ENCODE results near the gene NEDD4. TPM values are rescaled to one million over a fixed set of nuclear protein-coding genes. Genes with fewer than 3 reads are reported as not detected.
"Not testable (repeated sequence)": the region's sequence is repeated elsewhere in the genome, so short reads cannot be mapped to it uniquely, and the experiment has no call there.

Gene NEDD4
- total RNA-seq, 1 experiment from 2014 or later: 56.8 TPM

DNA sequence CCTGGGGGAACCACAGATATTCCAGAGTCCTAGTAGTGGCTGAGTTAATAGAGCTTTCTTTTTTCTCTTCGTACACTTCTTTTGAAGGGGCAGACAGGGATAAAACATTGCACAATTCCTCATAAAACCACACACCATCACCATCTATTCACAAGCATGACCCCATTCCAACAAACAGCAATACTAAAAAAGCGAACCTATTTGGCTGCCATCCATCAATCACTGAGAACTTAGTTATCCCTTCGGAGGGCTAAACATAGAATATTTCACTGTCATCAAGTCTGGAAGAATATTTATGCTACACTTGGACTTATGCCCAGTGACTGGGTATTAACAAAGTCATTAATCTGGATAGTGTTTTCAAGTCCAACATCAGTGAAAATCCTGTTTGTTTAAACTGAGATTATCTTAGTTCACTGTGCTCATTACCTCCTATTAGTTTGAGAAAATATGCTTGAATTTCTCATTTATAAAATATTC, 170.2 kb downstream of the NEDD4 start:
- intact Hi-C loops (cut with micrococcal nuclease; ENCODE audit: unreplicated experiment): no loop called here
- no peaks in the 10 kb centered on the region for H3K9me3 Mint-ChIP-seq (ENCODE audit: low read depth, unreplicated experiment)
- TF ChIP-seq, protein P1, sequence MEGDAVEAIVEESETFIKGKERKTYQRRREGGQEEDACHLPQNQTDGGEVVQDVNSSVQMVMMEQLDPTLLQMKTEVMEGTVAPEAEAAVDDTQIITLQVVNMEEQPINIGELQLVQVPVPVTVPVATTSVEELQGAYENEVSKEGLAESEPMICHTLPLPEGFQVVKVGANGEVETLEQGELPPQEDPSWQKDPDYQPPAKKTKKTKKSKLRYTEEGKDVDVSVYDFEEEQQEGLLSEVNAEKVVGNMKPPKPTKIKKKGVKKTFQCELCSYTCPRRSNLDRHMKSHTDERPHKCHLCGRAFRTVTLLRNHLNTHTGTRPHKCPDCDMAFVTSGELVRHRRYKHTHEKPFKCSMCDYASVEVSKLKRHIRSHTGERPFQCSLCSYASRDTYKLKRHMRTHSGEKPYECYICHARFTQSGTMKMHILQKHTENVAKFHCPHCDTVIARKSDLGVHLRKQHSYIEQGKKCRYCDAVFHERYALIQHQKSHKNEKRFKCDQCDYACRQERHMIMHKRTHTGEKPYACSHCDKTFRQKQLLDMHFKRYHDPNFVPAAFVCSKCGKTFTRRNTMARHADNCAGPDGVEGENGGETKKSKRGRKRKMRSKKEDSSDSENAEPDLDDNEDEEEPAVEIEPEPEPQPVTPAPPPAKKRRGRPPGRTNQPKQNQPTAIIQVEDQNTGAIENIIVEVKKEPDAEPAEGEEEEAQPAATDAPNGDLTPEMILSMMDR (IDR thresholded peaks at IDR 0.05; ENCODE audit: unreplicated experiment): no peak
- no peaks in the 10 kb centered on the region for H3K4me1 Mint-ChIP-seq (ENCODE audit: low read depth, unreplicated experiment)
- no peak overlapping the region for H3K27ac Mint-ChIP-seq (ENCODE audit: unreplicated experiment)
- no peak for DNase-seq
- CTCF ChIA-PET: interaction anchor here (0.5 kb wide), 1 partner anchor 611 kb away, joined by 4 read pairs; no protein-coding TSS in a partner anchor
- no TSS peak for BruUV-seq (replicated peaks)
- H3K36me3 Mint-ChIP-seq (ENCODE audit: insufficient read depth, unreplicated experiment): peaks cover 7% of the 10 kb centered on the region
- H3K27me3 Mint-ChIP-seq (ENCODE audit: unreplicated experiment): no peaks in the 10 kb centered on the region
- no peak overlapping the region for H3K4me3 Mint-ChIP-seq (ENCODE audit: low read depth, unreplicated experiment)

DNA sequence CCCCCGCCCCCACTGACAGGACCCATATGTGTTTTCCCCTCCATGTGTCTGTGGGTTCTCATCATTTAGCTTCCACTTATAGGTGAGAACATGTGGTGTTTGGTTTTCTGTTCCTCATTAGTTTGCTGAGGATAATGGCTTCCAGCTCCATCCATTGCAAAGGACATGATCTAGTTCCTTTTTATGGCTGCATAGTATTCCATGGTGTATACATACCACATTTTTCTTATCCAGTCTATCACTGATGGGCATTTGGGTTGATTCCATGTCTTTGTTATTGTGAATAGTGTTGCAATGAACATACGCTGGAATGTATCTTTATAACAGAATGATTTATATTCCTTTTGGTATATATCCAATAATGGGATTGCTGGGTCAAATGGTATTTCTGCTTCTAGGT, 171.7 kb downstream of the NEDD4 start:
- H3K9me3 Mint-ChIP-seq (ENCODE audit: low read depth, unreplicated experiment); H3K4me1 Mint-ChIP-seq (ENCODE audit: low read depth, unreplicated experiment); H3K27me3 Mint-ChIP-seq (ENCODE audit: unreplicated experiment): not testable (repeated sequence)

DNA sequence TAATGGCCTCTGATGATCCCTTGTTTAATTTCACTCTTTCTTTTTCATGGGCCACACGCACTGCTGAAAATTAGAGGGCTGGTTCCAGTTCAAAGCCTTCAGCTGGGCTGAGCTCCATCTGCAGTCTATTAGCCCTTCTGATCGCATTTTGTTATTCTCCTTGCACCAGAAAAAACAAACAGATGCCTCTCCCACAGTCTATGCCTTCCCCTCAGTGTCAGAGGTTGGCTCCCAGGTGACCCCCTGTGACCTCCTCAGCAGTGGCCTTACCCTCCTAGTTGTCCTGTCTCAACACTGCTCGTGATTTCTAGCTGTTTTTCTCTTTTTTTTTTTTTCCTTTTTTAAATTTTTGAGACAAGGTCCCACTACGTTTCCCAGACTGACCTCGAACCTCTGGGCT, 173.4 kb downstream of the NEDD4 start:
- no peaks in the 10 kb centered on the region for H3K9me3 Mint-ChIP-seq (ENCODE audit: low read depth, unreplicated experiment)
- no peak overlapping the region for H3K27ac Mint-ChIP-seq (ENCODE audit: unreplicated experiment)
- no peak for DNase-seq
- intact Hi-C loops (cut with micrococcal nuclease; ENCODE audit: unreplicated experiment): no loop called here
- BruUV-seq (replicated peaks): no TSS peak
- H3K36me3 Mint-ChIP-seq (ENCODE audit: insufficient read depth, unreplicated experiment): no peaks in the 10 kb centered on the region
- CTCF ChIA-PET: interaction anchor here (0.8 to 1.0 kb wide), 4 partner anchors 11 to 821 kb away, joined by 3 to 4 read pairs (median 4); no protein-coding TSS in a partner anchor
- no peaks in the 10 kb centered on the region for H3K27me3 Mint-ChIP-seq (ENCODE audit: unreplicated experiment)
- no peaks in the 10 kb centered on the region for H3K4me1 Mint-ChIP-seq (ENCODE audit: low read depth, unreplicated experiment)
- TF ChIP-seq, protein P1 (IDR thresholded peaks at IDR 0.05; ENCODE audit: unreplicated experiment): no peak
- H3K4me3 Mint-ChIP-seq (ENCODE audit: low read depth, unreplicated experiment): no peak overlapping the region

More for the DNA sequence above, 171.7 kb downstream of the NEDD4 start:
- H3K4me3 Mint-ChIP-seq (ENCODE audit: low read depth, unreplicated experiment); intact Hi-C loops (cut with micrococcal nuclease; ENCODE audit: unreplicated experiment); H3K27ac Mint-ChIP-seq (ENCODE audit: unreplicated experiment); BruUV-seq (replicated peaks); DNase-seq; H3K36me3 Mint-ChIP-seq (ENCODE audit: insufficient read depth, unreplicated experiment): not testable (repeated sequence)
- CTCF ChIA-PET: interaction anchor here (0.5 to 0.7 kb wide), 2 partner anchors 55 to 97 kb away, joined by 3 to 4 read pairs; no protein-coding TSS in a partner anchor

DNA sequence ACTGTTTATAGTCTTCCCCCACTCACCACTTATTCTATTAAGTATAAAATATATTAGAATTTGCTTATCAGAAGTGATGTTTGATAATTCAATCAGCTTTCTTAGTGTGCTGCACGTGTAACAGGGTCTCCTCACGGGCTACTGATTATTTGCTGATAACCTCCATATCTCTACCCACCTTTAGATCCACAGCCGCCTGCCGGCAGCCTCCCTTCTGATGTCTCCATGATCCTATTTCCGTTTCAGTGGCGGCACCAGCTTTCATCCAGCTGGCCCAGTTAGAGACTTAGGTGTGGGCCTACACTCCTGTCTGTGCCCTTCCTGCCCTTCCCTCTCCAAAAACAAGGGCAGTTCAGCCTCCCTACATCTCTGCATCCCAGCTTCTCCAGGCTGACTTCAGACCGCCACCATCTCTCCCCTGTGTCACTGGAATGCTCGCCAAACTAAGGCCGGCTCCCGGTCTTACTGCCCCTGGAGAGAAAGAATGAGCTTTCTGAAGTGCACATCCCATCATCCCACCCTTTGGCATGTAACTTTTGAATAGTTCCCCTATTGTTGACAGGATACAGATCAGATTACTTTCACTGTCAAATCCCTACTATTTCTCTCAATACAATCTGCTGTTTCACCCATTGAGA, 173.9 kb downstream of the NEDD4 start:
- BruUV-seq (replicated peaks): no TSS peak
- Mint-ChIP-seq H3K27me3 (ENCODE audit: unreplicated experiment) (no peaks in the 10 kb centered on the region), H3K36me3 (ENCODE audit: insufficient read depth, unreplicated experiment) (no peaks in the 10 kb centered on the region), H3K9me3 (ENCODE audit: low read depth, unreplicated experiment) (no peaks in the 10 kb centered on the region), H3K27ac (ENCODE audit: unreplicated experiment) (no peak overlapping the region), H3K4me3 (ENCODE audit: low read depth, unreplicated experiment) (no peak overlapping the region), H3K4me1 (ENCODE audit: low read depth, unreplicated experiment) (no peaks in the 10 kb centered on the region)
- TF ChIP-seq, protein P1 (IDR thresholded peaks at IDR 0.05; ENCODE audit: unreplicated experiment): no peak
- intact Hi-C loops (cut with micrococcal nuclease; ENCODE audit: unreplicated experiment): no loop called here
- no peak for DNase-seq
- CTCF ChIA-PET: interaction anchor here (0.8 to 1.0 kb wide), 3 partner anchors 12 to 191 kb away, joined by 3 to 4 read pairs (median 3); no protein-coding TSS in a partner anchor

DNA sequence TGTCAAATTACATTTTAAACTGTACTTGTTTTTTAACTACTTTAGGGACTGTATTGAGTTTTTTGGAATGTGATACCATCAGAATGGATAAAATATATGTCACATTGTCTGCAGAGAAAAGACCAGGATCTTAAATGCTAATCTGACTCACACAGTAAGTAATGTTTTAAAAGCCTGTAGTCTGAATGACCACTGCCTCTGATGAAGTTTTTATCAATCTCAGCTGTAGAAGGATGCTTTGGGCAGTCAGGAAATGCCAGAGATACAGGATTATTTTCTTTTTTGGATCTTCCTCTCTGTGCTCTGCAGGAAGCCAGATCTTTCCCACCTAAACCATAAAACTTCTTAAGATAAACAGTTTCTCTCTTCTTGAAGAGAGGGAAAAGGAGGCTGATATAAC, 177.4 kb downstream of the NEDD4 start:
- no peaks in the 10 kb centered on the region for H3K27me3 Mint-ChIP-seq (ENCODE audit: unreplicated experiment)
- intact Hi-C loops (cut with micrococcal nuclease; ENCODE audit: unreplicated experiment): no loop called here
- no peaks in the 10 kb centered on the region for H3K36me3 Mint-ChIP-seq (ENCODE audit: insufficient read depth, unreplicated experiment)
- no peak overlapping the region for H3K4me3 Mint-ChIP-seq (ENCODE audit: low read depth, unreplicated experiment)
- no peak for DNase-seq
- H3K27ac Mint-ChIP-seq (ENCODE audit: unreplicated experiment): no peak overlapping the region
- CTCF ChIA-PET: no interaction called here
- TF ChIP-seq, protein P1 (IDR thresholded peaks at IDR 0.05; ENCODE audit: unreplicated experiment): no peak
- no TSS peak for BruUV-seq (replicated peaks)
- H3K9me3 Mint-ChIP-seq (ENCODE audit: low read depth, unreplicated experiment): no peaks in the 10 kb centered on the region
- no peaks in the 10 kb centered on the region for H3K4me1 Mint-ChIP-seq (ENCODE audit: low read depth, unreplicated experiment)
